ENCODE measurements around the gene ARHGAP22.

GRCh38 chr10:48476279-48476982 lies 128.4 kb downstream of the ARHGAP22 start:
- no peak for TF ChIP-seq CTCF (IDR thresholded peaks at IDR 0.05; ENCODE audit: insufficient read depth, low read depth, low read length)
- TF ChIP-seq EZH2 (IDR thresholded peaks at IDR 0.05; ENCODE audit: insufficient read depth, low read length) = no peak

All from astrocyte (in vitro differentiated cells and primary cell).